Measurements from ENCODE around the gene SST. TPM values are rescaled to one million over a fixed set of nuclear protein-coding genes. Genes with fewer than 3 reads are reported as not detected.

Gene SST
- 461 TPM for polyA plus RNA-seq
- long read RNA-seq, donor 1, transcript SST-201 (2 exons, 618 nt) = major isoform, 49 of 54 reads
- long read RNA-seq, donor 1, partial matches to known transcripts = 5 of 54 reads
- long read RNA-seq, donor 1, other reads (novel, unspliced or antisense) = 0 of 54 reads
- long read RNA-seq, donor 2, transcript SST-201 (2 exons, 618 nt) = major isoform, 120 of 120 reads
- long read RNA-seq, donor 2, partial matches to known transcripts = 0 of 120 reads
- long read RNA-seq, donor 2, other reads (novel, unspliced or antisense) = 0 of 120 reads
- long read RNA-seq, donor 3 = 0 reads
- long read RNA-seq, donor 4, transcript SST-201 (2 exons, 618 nt) = major isoform, 14 of 14 reads
- long read RNA-seq, donor 4, partial matches to known transcripts = 0 of 14 reads
- long read RNA-seq, donor 4, other reads (novel, unspliced or antisense) = 0 of 14 reads
- long read RNA-seq, donor 5, transcript SST-201 (2 exons, 618 nt) = major isoform, 84 of 93 reads
- long read RNA-seq, donor 5, partial matches to known transcripts = 9 of 93 reads
- long read RNA-seq, donor 5, other reads (novel, unspliced or antisense) = 0 of 93 reads
- long read RNA-seq, donor 6, transcript SST-201 (2 exons, 618 nt) = major isoform, 246 of 364 reads
- long read RNA-seq, donor 6, partial matches to known transcripts = 118 of 364 reads
- long read RNA-seq, donor 6, other reads (novel, unspliced or antisense) = 0 of 364 reads
- long read RNA-seq, donor 7, transcript SST-201 (2 exons, 618 nt) = major isoform, 19 of 29 reads
- long read RNA-seq, donor 7, partial matches to known transcripts = 10 of 29 reads
- long read RNA-seq, donor 7, other reads (novel, unspliced or antisense) = 0 of 29 reads
- long read RNA-seq, donor 8, transcript SST-201 (2 exons, 618 nt) = major isoform, 90 of 90 reads
- long read RNA-seq, donor 8, partial matches to known transcripts = 0 of 90 reads
- long read RNA-seq, donor 8, other reads (novel, unspliced or antisense) = 0 of 90 reads
- long read RNA-seq, donor 9, transcript SST-201 (2 exons, 618 nt) = major isoform, 35 of 35 reads
- long read RNA-seq, donor 9, partial matches to known transcripts = 0 of 35 reads
- long read RNA-seq, donor 9, other reads (novel, unspliced or antisense) = 0 of 35 reads
- long read RNA-seq, donor 10, transcript SST-201 (2 exons, 618 nt) = major isoform, 265 of 270 reads
- long read RNA-seq, donor 10, partial matches to known transcripts = 5 of 270 reads
- long read RNA-seq, donor 10, other reads (novel, unspliced or antisense) = 0 of 270 reads
- long read RNA-seq, donor 11, transcript SST-201 (2 exons, 618 nt) = major isoform, 119 of 119 reads
- long read RNA-seq, donor 11, partial matches to known transcripts = 0 of 119 reads
- long read RNA-seq, donor 11, other reads (novel, unspliced or antisense) = 0 of 119 reads

- peaks cover 30% of the 10 kb centered on the region for H3K27me3 ChIP-seq (ENCODE audit: control insufficient read depth, insufficient read depth, low read length)
- no peaks in the 10 kb centered on the region for H3K9me3 ChIP-seq (ENCODE audit: control insufficient read depth, low read depth, low read length)
- WGBS (ENCODE audit: insufficient coverage, low lambda C conversion rate) = 60% methylated on average over 1 of the region's 46 CpGs
Measured at GRCh38 chr3:187669675-187670504, at the start of gene SST. Gene SST (minus strand): TSS chr3:187670394. CDS start chr3:187670291, 103 bp downstream.

DNA sequence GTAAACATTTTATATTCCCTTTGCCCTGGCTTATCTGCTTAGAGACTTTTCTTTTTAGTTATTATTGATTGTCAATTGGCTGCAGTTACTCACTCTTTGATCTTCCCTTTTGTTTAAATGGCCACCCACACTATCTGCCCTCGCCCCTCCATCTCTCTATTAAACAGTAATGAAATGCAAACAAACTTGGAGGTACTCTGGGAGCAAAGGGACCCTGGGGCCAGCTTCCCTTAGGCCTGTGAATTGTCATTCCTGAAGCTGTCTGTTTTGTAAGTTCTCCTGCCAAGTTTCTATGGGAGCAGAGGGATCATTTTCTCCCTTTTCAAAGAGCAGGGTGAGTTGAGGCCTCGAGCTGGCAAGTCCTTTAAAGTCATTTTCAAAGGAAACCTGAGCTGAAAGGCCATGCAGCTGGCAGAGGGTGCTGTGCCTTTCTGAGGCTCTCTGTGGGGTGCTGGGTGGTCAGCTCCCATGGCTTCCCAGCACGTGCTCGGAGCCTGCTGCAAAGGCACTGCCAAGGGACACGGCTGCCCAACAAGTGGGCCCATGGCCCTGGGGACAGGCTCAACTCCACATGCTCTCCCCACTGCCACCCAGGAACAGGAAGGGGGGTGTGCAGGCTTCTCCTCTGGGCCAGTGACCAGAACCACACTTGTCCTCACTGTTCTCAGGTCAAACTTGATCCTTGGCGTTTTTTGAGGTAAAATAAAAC is 49.6 kb upstream of the SST start:
- no peaks in the 10 kb centered on the region for H3K27me3 ChIP-seq (ENCODE audit: control insufficient read depth, insufficient read depth, low read length)
- no CpG with 5 or more reads among the region's 6 CpGs for WGBS (ENCODE audit: insufficient coverage, low lambda C conversion rate)
- H3K27ac ChIP-seq (ENCODE audit: low read length) = no peak overlapping the region
- DNase-seq = peak in 1 of 2 donors; percentile 13
- H3K36me3 ChIP-seq (ENCODE audit: control insufficient read depth, insufficient read depth, low read length) = peaks cover 8% of the 10 kb centered on the region
- H3K4me1 ChIP-seq (ENCODE audit: control insufficient read depth, insufficient read depth, low read length) = peaks cover 5% of the 10 kb centered on the region
- H3K4me3 ChIP-seq (ENCODE audit: low read length) = no peak overlapping the region
- no peaks in the 10 kb centered on the region for H3K9me3 ChIP-seq (ENCODE audit: control insufficient read depth, low read depth, low read length)

More at GRCh38 chr3:187669675-187670504, at the start of gene SST:
- Histone ChIP-seq H3K4me3 (ENCODE audit: low read length) (no peak within 1 kb of the TSS), H3K36me3 (ENCODE audit: control insufficient read depth, insufficient read depth, low read length) (no peaks in the 10 kb centered on the region), H3K27ac (ENCODE audit: low read length) (no peak within 1 kb of the TSS), H3K4me1 (ENCODE audit: control insufficient read depth, insufficient read depth, low read length) (no peaks in the 10 kb centered on the region)
- DNase-seq = peak; percentile 13 to 60

GRCh38 chr3:187718802-187719201 is 48.6 kb upstream of the SST start:
- peaks cover 5% of the 10 kb centered on the region for H3K4me1 ChIP-seq (ENCODE audit: control insufficient read depth, insufficient read depth, low read length)
- no peaks in the 10 kb centered on the region for H3K9me3 ChIP-seq (ENCODE audit: control insufficient read depth, low read depth, low read length)
- WGBS (ENCODE audit: insufficient coverage, low lambda C conversion rate) = 93% methylated on average over 3 of the region's 5 CpGs
- no peak for DNase-seq
- H3K36me3 ChIP-seq (ENCODE audit: control insufficient read depth, insufficient read depth, low read length) = peaks cover 4% of the 10 kb centered on the region
- H3K27me3 ChIP-seq (ENCODE audit: control insufficient read depth, insufficient read depth, low read length) = no peaks in the 10 kb centered on the region
- H3K4me3 ChIP-seq (ENCODE audit: low read length) = no peak overlapping the region
- H3K27ac ChIP-seq (ENCODE audit: low read length) = no peak overlapping the region

GRCh38 chr3:187717572-187717971 is 47.4 kb upstream of the SST start:
- Histone ChIP-seq H3K27ac (ENCODE audit: low read length) (no peak overlapping the region), H3K36me3 (ENCODE audit: control insufficient read depth, insufficient read depth, low read length) (peaks cover 3% of the 10 kb centered on the region), H3K4me1 (ENCODE audit: control insufficient read depth, insufficient read depth, low read length) (peaks cover 5% of the 10 kb centered on the region), H3K9me3 (ENCODE audit: control insufficient read depth, low read depth, low read length) (no peaks in the 10 kb centered on the region), H3K27me3 (ENCODE audit: control insufficient read depth, insufficient read depth, low read length) (no peaks in the 10 kb centered on the region), H3K4me3 (ENCODE audit: low read length) (no peak overlapping the region)
- no peak for DNase-seq
- no CpG with 5 or more reads among the region's 1 CpG for WGBS (ENCODE audit: insufficient coverage, low lambda C conversion rate)

- Histone ChIP-seq H3K9me3 (ENCODE audit: control insufficient read depth, low read depth, low read length) (no peaks in the 10 kb centered on the region), H3K27ac (ENCODE audit: low read length) (no peak overlapping the region), H3K36me3 (ENCODE audit: control insufficient read depth, insufficient read depth, low read length) (no peaks in the 10 kb centered on the region), H3K27me3 (ENCODE audit: control insufficient read depth, insufficient read depth, low read length) (no peaks in the 10 kb centered on the region), H3K4me3 (ENCODE audit: low read length) (no peak overlapping the region), H3K4me1 (ENCODE audit: control insufficient read depth, insufficient read depth, low read length) (no peaks in the 10 kb centered on the region)
- DNase-seq = peak; percentile 56 to 58
- 0% methylated on average over 1 of the region's 4 CpGs for WGBS (ENCODE audit: insufficient coverage, low lambda C conversion rate)
Measured at GRCh38 chr3:187714404-187714979, 44.3 kb upstream of the SST start.

- WGBS (ENCODE audit: insufficient coverage, low lambda C conversion rate) = 80% methylated on average over 1 of the region's 2 CpGs
- no peaks in the 10 kb centered on the region for H3K4me1 ChIP-seq (ENCODE audit: control insufficient read depth, insufficient read depth, low read length)
- DNase-seq = no peak
- no peak overlapping the region for H3K4me3 ChIP-seq (ENCODE audit: low read length)
- no peaks in the 10 kb centered on the region for H3K9me3 ChIP-seq (ENCODE audit: control insufficient read depth, low read depth, low read length)
- H3K27ac ChIP-seq (ENCODE audit: low read length) = no peak overlapping the region
- H3K36me3 ChIP-seq (ENCODE audit: control insufficient read depth, insufficient read depth, low read length) = no peaks in the 10 kb centered on the region
- no peaks in the 10 kb centered on the region for H3K27me3 ChIP-seq (ENCODE audit: control insufficient read depth, insufficient read depth, low read length)
Measured at GRCh38 chr3:187713504-187713903, 43.3 kb upstream of the SST start.

DNA sequence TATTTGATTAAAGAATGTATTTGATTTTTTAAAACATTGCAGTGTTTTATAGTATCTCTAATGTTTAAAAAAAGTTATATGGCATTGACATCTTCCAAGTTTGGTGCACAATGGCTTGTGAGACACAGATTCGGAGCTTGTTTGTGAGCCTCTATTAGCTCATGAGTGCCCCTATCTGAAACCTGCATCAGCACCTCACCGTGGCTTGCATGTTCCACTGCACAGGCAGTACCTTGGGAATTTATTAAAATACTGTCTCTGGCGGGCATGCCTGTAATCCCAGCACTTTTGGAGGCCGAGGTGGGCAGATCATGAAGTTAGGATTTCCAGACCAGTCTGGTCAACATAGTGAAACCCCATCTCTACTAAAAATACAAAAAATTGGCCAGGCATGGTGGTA is 39.0 kb upstream of the SST start:
- Histone ChIP-seq H3K36me3 (ENCODE audit: control insufficient read depth, insufficient read depth, low read length) (no peaks in the 10 kb centered on the region), H3K4me1 (ENCODE audit: control insufficient read depth, insufficient read depth, low read length) (no peaks in the 10 kb centered on the region), H3K9me3 (ENCODE audit: control insufficient read depth, low read depth, low read length) (no peaks in the 10 kb centered on the region), H3K27ac (ENCODE audit: low read length) (no peak overlapping the region), H3K27me3 (ENCODE audit: control insufficient read depth, insufficient read depth, low read length) (no peaks in the 10 kb centered on the region), H3K4me3 (ENCODE audit: low read length) (no peak overlapping the region)
- no CpG with 5 or more reads among the region's 4 CpGs for WGBS (ENCODE audit: insufficient coverage, low lambda C conversion rate)
- no peak for DNase-seq

- Histone ChIP-seq H3K4me1 (ENCODE audit: control insufficient read depth, insufficient read depth, low read length) (no peaks in the 10 kb centered on the region), H3K27me3 (ENCODE audit: control insufficient read depth, insufficient read depth, low read length) (no peaks in the 10 kb centered on the region), H3K9me3 (ENCODE audit: control insufficient read depth, low read depth, low read length) (no peaks in the 10 kb centered on the region), H3K36me3 (ENCODE audit: control insufficient read depth, insufficient read depth, low read length) (no peaks in the 10 kb centered on the region), H3K4me3 (ENCODE audit: low read length) (no peak overlapping the region), H3K27ac (ENCODE audit: low read length) (no peak overlapping the region)
- DNase-seq = peak in 1 of 2 donors; percentile 17
Measured at GRCh38 chr3:187708696-187709095, 38.5 kb upstream of the SST start.

GRCh38 chr3:187706971-187707370 is 36.8 kb upstream of the SST start:
- Histone ChIP-seq H3K9me3 (ENCODE audit: control insufficient read depth, low read depth, low read length) (no peaks in the 10 kb centered on the region), H3K27ac (ENCODE audit: low read length) (no peak overlapping the region), H3K4me3 (ENCODE audit: low read length) (no peak overlapping the region), H3K36me3 (ENCODE audit: control insufficient read depth, insufficient read depth, low read length) (no peaks in the 10 kb centered on the region), H3K27me3 (ENCODE audit: control insufficient read depth, insufficient read depth, low read length) (no peaks in the 10 kb centered on the region), H3K4me1 (ENCODE audit: control insufficient read depth, insufficient read depth, low read length) (no peaks in the 10 kb centered on the region)
- WGBS (ENCODE audit: insufficient coverage, low lambda C conversion rate) = 100% methylated on average over 1 of the region's 2 CpGs
- DNase-seq = peak in 1 of 2 donors; percentile 17

All from large intestine (tissue), 12 donors.